Liver (tissue), 9 donors: ENCODE results near the gene MARCHF10. TPM values are rescaled to one million over a fixed set of nuclear protein-coding genes. Genes with fewer than 3 reads are reported as not detected.

Source experiments
- DNase-seq: peaks from one replicate; pipeline ENCODE4 v3.0.0-alpha.2; 2017; ENCODE audit warnings: low spot score
- H3K27ac ChIP-seq, 2 donors: one replicate each; pipeline ENCODE4 v1.7.0; 2013; ENCODE audit warnings: inconsistent platforms in 2 of 2, low read length in 2 of 2, control low read depth in 1 of 2, low read depth in 1 of 2, mild to moderate bottlenecking in 1 of 2
- H3K27me3 ChIP-seq, 4 donors: one replicate each; pipeline versions ENCODE4 v1.6.1 to v1.7.0; 2013; ENCODE audit warnings: low read length in 3 of 4, inconsistent platforms in 1 of 4, mild to moderate bottlenecking in 1 of 4, moderate library complexity in 1 of 4; ENCODE audit not compliant: control insufficient read depth in 4 of 4, insufficient read depth in 4 of 4
- H3K36me3 ChIP-seq, 4 donors: one replicate each; pipeline versions ENCODE4 v1.6.1 to v1.7.0; 2013; ENCODE audit warnings: low read length in 3 of 4, mild to moderate bottlenecking in 3 of 4, low read depth in 1 of 4, moderate library complexity in 1 of 4; ENCODE audit not compliant: control insufficient read depth in 4 of 4, insufficient read depth in 3 of 4
- H3K4me1 ChIP-seq, 4 donors: one replicate each; pipeline versions ENCODE4 v1.6.1 to v1.7.0; 2013; ENCODE audit warnings: low read length in 3 of 4, mild to moderate bottlenecking in 3 of 4, moderate library complexity in 1 of 4; ENCODE audit not compliant: control insufficient read depth in 4 of 4, insufficient read depth in 4 of 4
- H3K4me3 ChIP-seq, 3 donors: one replicate each; pipeline versions ENCODE4 v1.6.1 to v1.7.0; 2013; ENCODE audit warnings: low read length in 3 of 3, control low read depth in 1 of 3, low read depth in 1 of 3, mild to moderate bottlenecking in 1 of 3
- H3K9ac ChIP-seq, 2 donors: one replicate each; pipeline ENCODE4 v1.7.0; 2013; ENCODE audit warnings: low read length in 2 of 2, mild to moderate bottlenecking in 2 of 2, moderate library complexity in 2 of 2, control low read depth in 1 of 2, low read depth in 1 of 2
- H3K9me3 ChIP-seq, 4 donors: one replicate each; pipeline versions ENCODE4 v1.6.1 to v1.7.0; 2013; ENCODE audit warnings: low read length in 3 of 4; ENCODE audit not compliant: control insufficient read depth in 4 of 4
- EGR1 ChIP-seq, 2 donors: IDR thresholded peaks; 2 replicates each; pipeline ENCODE4 v1.6.1; 2016 to 2018; ENCODE audit warnings: antibody characterized with exemption in 2 of 2, low read depth in 2 of 2
- FOXA1 ChIP-seq: IDR thresholded peaks from 2 replicates; pipeline ENCODE4 v1.6.1; 2016; ENCODE audit warnings: antibody characterized with exemption
- FOXA2 ChIP-seq: IDR thresholded peaks from 2 replicates; pipeline ENCODE4 v1.6.1; 2016; ENCODE audit warnings: antibody characterized with exemption
- GABPA ChIP-seq, 2 donors: IDR thresholded peaks in 1 of 2; conservative IDR thresholded peaks in 1 of 2; 2 replicates each; pipeline ENCODE4 v1.6.1; 2016; ENCODE audit warnings: antibody characterized with exemption in 2 of 2, mild to moderate bottlenecking in 1 of 2, moderate library complexity in 1 of 2
- HNF4A ChIP-seq, 2 donors: conservative IDR thresholded peaks; 2 replicates each; pipeline ENCODE4 v1.6.1; 2016; ENCODE audit warnings: antibody characterized with exemption in 2 of 2, mild to moderate bottlenecking in 2 of 2
- HNF4G ChIP-seq: IDR thresholded peaks from 2 replicates; pipeline ENCODE4 v1.6.1; 2016; ENCODE audit warnings: antibody characterized with exemption
- JUND ChIP-seq, 2 donors: IDR thresholded peaks; 2 replicates each; pipeline ENCODE4 v1.6.1; 2016; ENCODE audit warnings: antibody characterized with exemption in 2 of 2
- NR2F2 ChIP-seq: IDR thresholded peaks from 2 replicates; pipeline ENCODE4 v1.6.1; 2016; ENCODE audit warnings: antibody characterized with exemption
- RAD21 ChIP-seq, 2 donors: IDR thresholded peaks; 2 replicates each; pipeline ENCODE4 v1.6.1; 2016; ENCODE audit warnings: antibody characterized with exemption in 2 of 2, mild to moderate bottlenecking in 2 of 2
- RXRA ChIP-seq, 2 donors: IDR thresholded peaks; 2 replicates each; pipeline ENCODE4 v1.6.1; 2017 to 2018; ENCODE audit warnings: antibody characterized with exemption in 2 of 2, mild to moderate bottlenecking in 1 of 2
- SP1 ChIP-seq: IDR thresholded peaks from 2 replicates; pipeline ENCODE4 v1.6.1; 2018; ENCODE audit warnings: antibody characterized with exemption, mild to moderate bottlenecking
- TAF1 ChIP-seq: conservative IDR thresholded peaks from 2 replicates; pipeline ENCODE4 v1.6.1; 2016; ENCODE audit warnings: antibody characterized with exemption, mild to moderate bottlenecking
- YY1 ChIP-seq: IDR thresholded peaks from 2 replicates; pipeline ENCODE4 v1.6.1; 2016; ENCODE audit warnings: antibody characterized with exemption, mild to moderate bottlenecking
- WGBS: extraction: QIAGEN DNeasy Blood & Tissue Kit; methylation state at CpG from one replicate; pipeline ENCODE4 v1.1.7; 2013; 5-methylcytosine and 5-hydroxymethylcytosine counted together
- polyA plus RNA-seq, 2 donors: library from polyadenylated mRNA; stranded (reverse) in 1 of 2; unstranded in 1 of 2; fragments of 200-250 nt in 1 of 2; fragments of >200 nt in 1 of 2; fragmentation: Nextera tagmentation in 1 of 2; extraction: Ambion mirVana in 1 of 2; gene quantifications; one replicate each; pipeline versions ENCODE4 v1.2.1 to v1.2.3, GENCODE V29; 2013 to 2015
- total RNA-seq, 2 donors: library from RNA; depleted of rRNA; stranded (reverse); fragments of >200 nt; gene quantifications; one replicate each; pipeline ENCODE4 v1.2.3, GENCODE V29; 2014
- TF ChIP-seq, protein P1 (sequence below): IDR thresholded peaks from 2 replicates; pipeline ENCODE4 v1.6.1; 2016; ENCODE audit warnings: antibody characterized with exemption, mild to moderate bottlenecking
- TF ChIP-seq, protein P2 (sequence below): fragments of 150-350 bp; IDR thresholded peaks from 2 replicates; pipeline ENCODE4 v1.5.1; 2017; ENCODE audit warnings: improper control_type of control experiment, low read depth, low read length; ENCODE audit not compliant: missing input control
- TF ChIP-seq, protein P3 (sequence below): IDR thresholded peaks from 2 replicates; pipeline ENCODE4 v1.6.1; 2016; ENCODE audit warnings: antibody characterized with exemption
- TF ChIP-seq, protein P4 (sequence below): IDR thresholded peaks from 2 replicates; pipeline ENCODE4 v1.6.1; 2016; ENCODE audit warnings: antibody characterized with exemption
- TF ChIP-seq, protein P5 (sequence below): IDR thresholded peaks from 2 replicates; pipeline ENCODE4 v1.6.1; 2016; ENCODE audit warnings: antibody characterized with exemption
- donor health status: healthy.
- donor health status: healthy.
- donor health status: healthy.
- donor health status: healthy.
- donor health status: healthy.

Gene MARCHF10
- total and polyA plus RNA-seq, 4 donors: not detected

DNA sequence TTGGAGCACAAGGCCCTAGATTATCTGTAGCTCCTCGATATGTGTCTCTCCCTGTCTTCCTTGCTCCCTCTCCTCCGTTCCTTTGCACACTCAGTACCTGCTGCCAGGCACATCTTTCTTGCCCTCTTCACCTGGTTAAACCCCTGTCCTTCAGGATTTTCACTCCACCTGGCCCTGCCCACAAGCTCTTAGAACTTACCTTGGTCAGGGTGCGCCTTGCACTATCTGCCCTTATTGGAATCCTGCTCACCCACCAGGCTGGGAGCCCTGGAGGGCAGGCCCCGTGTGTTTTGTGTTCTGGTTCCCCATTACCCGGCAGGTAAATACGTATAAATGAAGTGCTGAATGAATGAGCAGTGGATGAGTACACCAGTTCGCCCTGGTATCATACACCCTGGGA, 54.6 kb downstream of the MARCHF10 start:
- DNase-seq: no peak
- Histone ChIP-seq H3K27me3 (peaks cover 0 to 7% (median 2%) of the 10 kb centered on the region in 4 donors), H3K4me3 (no peak overlapping the region), H3K36me3 (no peaks in the 10 kb centered on the region), H3K9me3 (no peaks in the 10 kb centered on the region), H3K27ac (no peak overlapping the region), H3K4me1 (no peaks in the 10 kb centered on the region), H3K9ac (no peak overlapping the region)
- WGBS: 83% methylated on average over 7 of the region's 7 CpGs
- no peak for TF ChIP-seq HNF4A (conservative IDR thresholded peaks at IDR 0.05)
- TF ChIP-seq EGR1 (IDR thresholded peaks at IDR 0.05; ENCODE audit: low read depth in 2 of 2): no peak
- TF ChIP-seq TAF1: no peak
- TF ChIP-seq, protein P1, sequence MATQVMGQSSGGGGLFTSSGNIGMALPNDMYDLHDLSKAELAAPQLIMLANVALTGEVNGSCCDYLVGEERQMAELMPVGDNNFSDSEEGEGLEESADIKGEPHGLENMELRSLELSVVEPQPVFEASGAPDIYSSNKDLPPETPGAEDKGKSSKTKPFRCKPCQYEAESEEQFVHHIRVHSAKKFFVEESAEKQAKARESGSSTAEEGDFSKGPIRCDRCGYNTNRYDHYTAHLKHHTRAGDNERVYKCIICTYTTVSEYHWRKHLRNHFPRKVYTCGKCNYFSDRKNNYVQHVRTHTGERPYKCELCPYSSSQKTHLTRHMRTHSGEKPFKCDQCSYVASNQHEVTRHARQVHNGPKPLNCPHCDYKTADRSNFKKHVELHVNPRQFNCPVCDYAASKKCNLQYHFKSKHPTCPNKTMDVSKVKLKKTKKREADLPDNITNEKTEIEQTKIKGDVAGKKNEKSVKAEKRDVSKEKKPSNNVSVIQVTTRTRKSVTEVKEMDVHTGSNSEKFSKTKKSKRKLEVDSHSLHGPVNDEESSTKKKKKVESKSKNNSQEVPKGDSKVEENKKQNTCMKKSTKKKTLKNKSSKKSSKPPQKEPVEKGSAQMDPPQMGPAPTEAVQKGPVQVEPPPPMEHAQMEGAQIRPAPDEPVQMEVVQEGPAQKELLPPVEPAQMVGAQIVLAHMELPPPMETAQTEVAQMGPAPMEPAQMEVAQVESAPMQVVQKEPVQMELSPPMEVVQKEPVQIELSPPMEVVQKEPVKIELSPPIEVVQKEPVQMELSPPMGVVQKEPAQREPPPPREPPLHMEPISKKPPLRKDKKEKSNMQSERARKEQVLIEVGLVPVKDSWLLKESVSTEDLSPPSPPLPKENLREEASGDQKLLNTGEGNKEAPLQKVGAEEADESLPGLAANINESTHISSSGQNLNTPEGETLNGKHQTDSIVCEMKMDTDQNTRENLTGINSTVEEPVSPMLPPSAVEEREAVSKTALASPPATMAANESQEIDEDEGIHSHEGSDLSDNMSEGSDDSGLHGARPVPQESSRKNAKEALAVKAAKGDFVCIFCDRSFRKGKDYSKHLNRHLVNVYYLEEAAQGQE: no peak
- TF ChIP-seq YY1: no peak
- no peak for TF ChIP-seq GABPA (IDR thresholded peaks at IDR 0.05 in 1 of 2, conservative IDR thresholded peaks at IDR 0.05 in 1 of 2)
- TF ChIP-seq SP1: no peak
- TF ChIP-seq HNF4G: no peak
- TF ChIP-seq, protein P2, sequence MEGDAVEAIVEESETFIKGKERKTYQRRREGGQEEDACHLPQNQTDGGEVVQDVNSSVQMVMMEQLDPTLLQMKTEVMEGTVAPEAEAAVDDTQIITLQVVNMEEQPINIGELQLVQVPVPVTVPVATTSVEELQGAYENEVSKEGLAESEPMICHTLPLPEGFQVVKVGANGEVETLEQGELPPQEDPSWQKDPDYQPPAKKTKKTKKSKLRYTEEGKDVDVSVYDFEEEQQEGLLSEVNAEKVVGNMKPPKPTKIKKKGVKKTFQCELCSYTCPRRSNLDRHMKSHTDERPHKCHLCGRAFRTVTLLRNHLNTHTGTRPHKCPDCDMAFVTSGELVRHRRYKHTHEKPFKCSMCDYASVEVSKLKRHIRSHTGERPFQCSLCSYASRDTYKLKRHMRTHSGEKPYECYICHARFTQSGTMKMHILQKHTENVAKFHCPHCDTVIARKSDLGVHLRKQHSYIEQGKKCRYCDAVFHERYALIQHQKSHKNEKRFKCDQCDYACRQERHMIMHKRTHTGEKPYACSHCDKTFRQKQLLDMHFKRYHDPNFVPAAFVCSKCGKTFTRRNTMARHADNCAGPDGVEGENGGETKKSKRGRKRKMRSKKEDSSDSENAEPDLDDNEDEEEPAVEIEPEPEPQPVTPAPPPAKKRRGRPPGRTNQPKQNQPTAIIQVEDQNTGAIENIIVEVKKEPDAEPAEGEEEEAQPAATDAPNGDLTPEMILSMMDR: no peak

DNA sequence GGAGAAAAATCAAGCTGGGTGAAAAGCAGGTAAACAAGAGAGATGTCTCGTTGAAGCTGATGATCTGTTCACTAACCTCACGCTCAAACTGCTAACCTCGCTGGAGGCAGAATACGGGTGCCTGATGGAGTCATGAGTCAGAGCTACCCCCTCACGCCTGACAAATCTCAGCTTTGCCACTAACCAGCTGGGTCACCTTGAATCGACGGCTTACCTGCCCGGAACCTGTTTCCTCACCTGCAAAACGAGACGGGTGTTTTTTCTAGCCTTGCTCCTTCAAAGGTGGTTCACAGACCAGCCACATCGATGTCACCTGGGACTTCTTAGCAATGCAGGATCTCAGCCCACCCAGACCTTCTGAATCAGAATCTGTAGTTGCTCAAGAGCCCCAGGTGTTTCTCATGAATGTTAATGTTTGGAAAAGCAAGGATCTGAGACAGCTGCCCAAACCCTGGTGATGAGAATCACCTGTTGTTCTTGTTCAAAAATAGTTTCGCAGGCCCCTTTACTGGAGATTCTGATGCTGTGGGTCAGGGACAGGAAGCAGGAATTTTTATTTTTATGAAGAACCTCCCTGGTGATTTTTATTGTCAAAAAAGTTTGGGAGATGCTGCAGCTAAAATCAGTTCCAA, 56.9 kb downstream of the MARCHF10 start:
- Histone ChIP-seq H3K9me3 (no peaks in the 10 kb centered on the region), H3K27ac (no peak overlapping the region), H3K4me1 (no peaks in the 10 kb centered on the region), H3K4me3 (no peak overlapping the region), H3K27me3 (peaks cover 0 to 5% (median under 1%) of the 10 kb centered on the region in 4 donors), H3K36me3 (no peaks in the 10 kb centered on the region), H3K9ac (no peak overlapping the region)
- 60% methylated on average over 12 of the region's 12 CpGs for WGBS
- TF ChIP-seq JUND (IDR thresholded peaks at IDR 0.05) (no peak), FOXA1 (no peak), SP1 (no peak), RAD21 (IDR thresholded peaks at IDR 0.05) (no peak), RXRA (IDR thresholded peaks at IDR 0.05) (no peak), GABPA (IDR thresholded peaks at IDR 0.05 in 1 of 2, conservative IDR thresholded peaks at IDR 0.05 in 1 of 2) (no peak), NR2F2 (no peak), HNF4A (conservative IDR thresholded peaks at IDR 0.05) (no peak), TAF1 (no peak), EGR1 (IDR thresholded peaks at IDR 0.05; ENCODE audit: low read depth in 2 of 2) (no peak), FOXA2 (no peak), HNF4G (no peak)
- TF ChIP-seq, protein P3, sequence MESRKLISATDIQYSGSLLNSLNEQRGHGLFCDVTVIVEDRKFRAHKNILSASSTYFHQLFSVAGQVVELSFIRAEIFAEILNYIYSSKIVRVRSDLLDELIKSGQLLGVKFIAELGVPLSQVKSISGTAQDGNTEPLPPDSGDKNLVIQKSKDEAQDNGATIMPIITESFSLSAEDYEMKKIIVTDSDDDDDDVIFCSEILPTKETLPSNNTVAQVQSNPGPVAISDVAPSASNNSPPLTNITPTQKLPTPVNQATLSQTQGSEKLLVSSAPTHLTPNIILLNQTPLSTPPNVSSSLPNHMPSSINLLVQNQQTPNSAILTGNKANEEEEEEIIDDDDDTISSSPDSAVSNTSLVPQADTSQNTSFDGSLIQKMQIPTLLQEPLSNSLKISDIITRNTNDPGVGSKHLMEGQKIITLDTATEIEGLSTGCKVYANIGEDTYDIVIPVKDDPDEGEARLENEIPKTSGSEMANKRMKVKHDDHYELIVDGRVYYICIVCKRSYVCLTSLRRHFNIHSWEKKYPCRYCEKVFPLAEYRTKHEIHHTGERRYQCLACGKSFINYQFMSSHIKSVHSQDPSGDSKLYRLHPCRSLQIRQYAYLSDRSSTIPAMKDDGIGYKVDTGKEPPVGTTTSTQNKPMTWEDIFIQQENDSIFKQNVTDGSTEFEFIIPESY: no peak
- TF ChIP-seq, protein P4, sequence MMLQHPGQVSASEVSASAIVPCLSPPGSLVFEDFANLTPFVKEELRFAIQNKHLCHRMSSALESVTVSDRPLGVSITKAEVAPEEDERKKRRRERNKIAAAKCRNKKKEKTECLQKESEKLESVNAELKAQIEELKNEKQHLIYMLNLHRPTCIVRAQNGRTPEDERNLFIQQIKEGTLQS: no peak
- TF ChIP-seq, protein P5, sequence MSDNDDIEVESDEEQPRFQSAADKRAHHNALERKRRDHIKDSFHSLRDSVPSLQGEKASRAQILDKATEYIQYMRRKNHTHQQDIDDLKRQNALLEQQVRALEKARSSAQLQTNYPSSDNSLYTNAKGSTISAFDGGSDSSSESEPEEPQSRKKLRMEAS: no peak
- TF ChIP-seq, protein P2: no peak
- no peak for DNase-seq
